ENCODE results near the gene NHERF2. TPM values are rescaled to one million over a fixed set of nuclear protein-coding genes. Genes with fewer than 3 reads are reported as not detected.
A peak's percentile ranks its signal among the peaks of the same experiment; 100 is the strongest.

NHERF2 gene
- total RNA-seq, 6 experiments from 2014 or later, result 140 to 177 (median 152) TPM

DNA sequence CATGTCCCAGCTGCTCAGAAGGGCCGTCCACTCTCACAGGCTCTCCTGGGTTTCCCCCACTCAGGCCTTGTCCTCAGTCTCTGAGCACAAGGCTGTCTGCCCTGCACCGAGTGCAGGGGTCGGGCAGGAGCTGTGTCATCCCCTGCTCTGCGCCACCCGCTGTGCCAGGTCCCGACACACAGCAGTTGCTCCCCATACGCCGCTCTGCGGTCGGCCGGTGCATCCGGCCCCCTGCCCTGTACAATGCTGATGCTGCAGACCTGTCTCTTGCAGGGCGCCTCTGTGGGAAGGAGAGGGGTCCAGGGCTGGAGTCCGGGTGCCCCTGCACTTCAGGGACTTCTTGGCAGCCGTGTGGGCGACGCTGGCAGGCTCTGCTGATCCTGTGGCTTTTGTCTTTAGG is 27.2 kb downstream of the NHERF2 start:
- no peak for DNase-seq
- no peaks in the 10 kb centered on the region; the same call in 1 of the 2 replicates for H3K36me3 Mint-ChIP-seq (ENCODE audit: low read depth)
- H3K4me1 Mint-ChIP-seq (ENCODE audit: low read depth), result peaks cover 2% of the 10 kb centered on the region; the same call in 1 of the 2 replicates
- H3K27ac Mint-ChIP-seq, result no peak overlapping the region
- no peak overlapping the region for H3K4me3 Mint-ChIP-seq
- H3K27me3 Mint-ChIP-seq (ENCODE audit: insufficient read depth), result no peaks in the 10 kb centered on the region
- H3K9me3 Mint-ChIP-seq, result no peaks in the 10 kb centered on the region
- no peak for TF ChIP-seq CTCF (IDR thresholded peaks at IDR 0.05)

DNA sequence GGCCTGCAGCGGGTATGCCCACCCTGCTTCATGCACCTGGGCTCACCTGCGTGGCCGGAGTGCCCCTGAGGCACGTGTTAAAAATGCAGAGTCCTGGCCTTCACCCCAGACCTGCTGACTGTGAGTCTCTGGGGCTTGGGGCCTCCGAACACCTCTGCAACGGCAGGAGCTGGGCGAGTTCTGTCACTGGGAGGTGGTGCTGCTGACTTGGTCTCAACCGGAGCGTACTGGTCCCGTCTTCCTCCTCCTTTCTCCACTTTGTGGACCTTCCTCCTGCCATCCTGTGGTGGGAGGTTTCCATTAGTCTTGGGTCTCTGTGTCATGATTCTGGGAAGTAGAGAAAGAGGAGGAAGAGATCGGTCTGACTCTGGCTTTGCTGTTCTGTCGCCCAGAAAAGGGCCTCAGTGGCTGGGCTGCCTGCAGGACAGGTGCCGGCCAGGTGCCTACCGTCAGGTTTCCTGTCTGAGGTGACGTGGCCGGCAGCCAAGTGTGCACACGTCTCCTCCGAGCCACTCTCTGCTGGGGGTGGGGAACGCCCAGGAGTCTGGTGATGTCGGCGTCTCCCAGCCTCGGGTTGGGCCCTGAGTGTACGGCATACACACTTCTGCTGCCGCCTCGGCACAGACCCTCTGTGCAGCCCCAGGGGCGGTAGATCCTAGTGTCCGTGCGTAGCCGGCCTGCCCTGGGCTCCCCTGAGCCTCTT is 28.0 kb downstream of the NHERF2 start:
- TF ChIP-seq CTCF (IDR thresholded peaks at IDR 0.05), result no peak
- no peak for DNase-seq
- H3K27me3 Mint-ChIP-seq (ENCODE audit: insufficient read depth), result no peaks in the 10 kb centered on the region
- H3K4me1 Mint-ChIP-seq (ENCODE audit: low read depth), result no peaks in the 10 kb centered on the region
- no peak overlapping the region for H3K4me3 Mint-ChIP-seq
- no peak overlapping the region for H3K27ac Mint-ChIP-seq
- no peaks in the 10 kb centered on the region; the same call in 1 of the 2 replicates for H3K36me3 Mint-ChIP-seq (ENCODE audit: low read depth)
- no peaks in the 10 kb centered on the region for H3K9me3 Mint-ChIP-seq

DNA sequence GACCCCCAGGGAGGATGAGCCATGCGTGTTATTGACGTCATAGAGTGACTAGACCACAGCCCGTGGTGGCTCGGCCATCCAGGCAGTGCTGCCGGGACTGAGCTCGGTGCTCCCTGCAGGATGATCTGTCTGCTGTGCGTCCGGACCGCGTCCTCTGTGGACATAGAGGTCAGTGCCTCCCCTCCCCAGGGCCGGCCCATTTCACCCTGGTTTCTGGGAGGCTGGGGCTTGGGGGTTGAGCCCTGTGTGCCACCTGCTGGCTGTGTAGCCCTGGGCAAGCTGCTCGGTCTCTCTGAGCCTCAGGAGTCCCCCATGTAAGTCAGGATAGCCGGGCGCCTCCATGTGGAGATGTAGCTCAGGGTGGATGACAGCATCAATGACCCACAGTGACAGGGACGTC is 29.4 kb downstream of the NHERF2 start:
- TF ChIP-seq CTCF (IDR thresholded peaks at IDR 0.05), result peak; percentile 57
- DNase-seq, result no peak
- Mint-ChIP-seq H3K4me3 (no peak overlapping the region), H3K4me1 (ENCODE audit: low read depth) (no peaks in the 10 kb centered on the region), H3K9me3 (no peaks in the 10 kb centered on the region), H3K27me3 (ENCODE audit: insufficient read depth) (no peaks in the 10 kb centered on the region), H3K36me3 (ENCODE audit: low read depth) (no peaks in the 10 kb centered on the region; the same call in 1 of the 2 replicates), H3K27ac (no peak overlapping the region)

DNA sequence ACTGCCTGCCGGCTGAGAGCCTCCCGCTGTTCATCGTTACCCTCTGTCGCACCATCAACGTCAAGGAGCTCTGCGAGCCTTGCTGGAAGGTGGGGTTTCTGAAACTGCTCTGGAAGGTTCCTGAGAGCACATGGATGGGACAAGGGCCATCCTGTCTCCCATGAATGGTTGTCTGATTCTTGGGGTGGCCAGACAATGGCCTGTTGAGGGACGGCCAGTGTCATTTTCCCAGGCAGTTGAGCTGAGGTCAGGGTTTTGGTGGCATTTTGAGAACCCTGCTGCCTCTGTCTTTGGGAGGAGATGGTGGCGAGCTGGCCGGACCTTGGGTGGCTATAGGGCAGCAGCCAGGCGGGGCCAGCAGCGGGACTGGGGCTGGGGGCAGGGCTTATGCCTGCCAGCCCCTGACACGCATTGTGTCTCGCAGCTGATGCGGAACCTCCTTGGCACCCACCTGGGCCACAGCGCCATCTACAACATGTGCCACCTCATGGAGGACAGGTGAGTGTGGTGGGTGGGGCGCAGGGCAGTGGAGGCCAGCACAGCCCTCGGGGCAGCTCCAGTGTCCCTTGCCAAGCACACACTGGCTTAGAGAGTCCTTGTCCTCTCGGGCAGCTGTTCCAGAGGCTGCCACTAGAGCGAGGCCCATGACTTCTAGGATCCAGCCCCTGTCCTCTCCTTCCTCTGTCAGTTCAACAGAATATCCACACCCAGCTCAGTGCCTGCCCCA is 30.1 kb downstream of the NHERF2 start:
- no peak for DNase-seq
- no peak overlapping the region for H3K4me3 Mint-ChIP-seq
- H3K4me1 Mint-ChIP-seq (ENCODE audit: low read depth), result no peaks in the 10 kb centered on the region
- no peaks in the 10 kb centered on the region for H3K9me3 Mint-ChIP-seq
- peak; percentile 38; the same call in 1 of the 2 replicates for TF ChIP-seq CTCF (IDR thresholded peaks at IDR 0.05)
- H3K27me3 Mint-ChIP-seq (ENCODE audit: insufficient read depth), result no peaks in the 10 kb centered on the region; the same call in 1 of the 2 replicates
- no peaks in the 10 kb centered on the region; the same call in 1 of the 2 replicates for H3K36me3 Mint-ChIP-seq (ENCODE audit: low read depth)
- H3K27ac Mint-ChIP-seq, result no peak overlapping the region; the same call in 1 of the 2 replicates

GRCh38 chr16:2057438-2057837 is 30.7 kb downstream of the NHERF2 start:
- Mint-ChIP-seq H3K4me3 (no peak overlapping the region), H3K9me3 (no peaks in the 10 kb centered on the region), H3K36me3 (ENCODE audit: low read depth) (no peaks in the 10 kb centered on the region), H3K4me1 (ENCODE audit: low read depth) (no peaks in the 10 kb centered on the region), H3K27me3 (ENCODE audit: insufficient read depth) (no peaks in the 10 kb centered on the region; the same call in 1 of the 2 replicates), H3K27ac (no peak overlapping the region; the same call in 1 of the 2 replicates)
- no peak for DNase-seq
- no peak for TF ChIP-seq CTCF (IDR thresholded peaks at IDR 0.05)

All from HFFc6 (cell line).